Measurements from ENCODE around the gene IL24. TPM values are rescaled to one million over a fixed set of nuclear protein-coding genes. Genes with fewer than 3 reads are reported as not detected.

IL24 gene
- total and polyA plus RNA-seq, 2 donors: 0.09 to 0.50 TPM

- H3K4me1 ChIP-seq (ENCODE audit: control insufficient read depth in 2 of 2, insufficient read depth in 2 of 2, low read length in 2 of 2): peaks cover 20 to 30% of the 10 kb centered on the region in 2 donors
- peaks cover 2 to 18% of the 10 kb centered on the region in 2 donors for H3K27me3 ChIP-seq (ENCODE audit: control insufficient read depth in 2 of 2, insufficient read depth in 1 of 2, low read length in 1 of 2)
- peaks cover 27 to 42% of the 10 kb centered on the region in 2 donors for H3K36me3 ChIP-seq (ENCODE audit: control insufficient read depth in 2 of 2, insufficient read depth in 2 of 2, low read length in 1 of 2)
- H3K9me3 ChIP-seq (ENCODE audit: control insufficient read depth in 2 of 2, insufficient read depth in 1 of 2, low read length in 1 of 2): no peaks in the 10 kb centered on the region
- H3K4me3 ChIP-seq (ENCODE audit: low read length in 2 of 2): no peak overlapping the region
- DNase-seq (ENCODE audit: low read depth in 6 of 9, low spot score in 9 of 9): no peak
- no peak overlapping the region for H3K27ac ChIP-seq (ENCODE audit: low read depth in 1 of 2, low read length in 1 of 2)
- WGBS: 94% methylated on average over 12 of the region's 12 CpGs
Observed at GRCh38 chr1:206913766-206914537, 16.7 kb downstream of the IL24 start.

- H3K4me3 ChIP-seq (ENCODE audit: low read length in 2 of 2): no peak overlapping the region
- H3K36me3 ChIP-seq (ENCODE audit: control insufficient read depth in 2 of 2, insufficient read depth in 2 of 2, low read length in 1 of 2): peaks cover 27 to 42% of the 10 kb centered on the region in 2 donors
- no peaks in the 10 kb centered on the region for H3K9me3 ChIP-seq (ENCODE audit: control insufficient read depth in 2 of 2, insufficient read depth in 1 of 2, low read length in 1 of 2)
- peaks cover 0 to 6% of the 10 kb centered on the region in 2 donors for H3K27me3 ChIP-seq (ENCODE audit: control insufficient read depth in 2 of 2, insufficient read depth in 1 of 2, low read length in 1 of 2)
- 95% methylated on average over 15 of the region's 15 CpGs for WGBS
- peaks cover 12 to 30% of the 10 kb centered on the region in 2 donors for H3K4me1 ChIP-seq (ENCODE audit: control insufficient read depth in 2 of 2, insufficient read depth in 2 of 2, low read length in 2 of 2)
- no peak overlapping the region for H3K27ac ChIP-seq (ENCODE audit: low read depth in 1 of 2, low read length in 1 of 2)
- DNase-seq (ENCODE audit: low read depth in 6 of 9, low spot score in 9 of 9): no peak
Observed at GRCh38 chr1:206915030-206915735, 17.9 kb downstream of the IL24 start.

GRCh38 chr1:206916000-206916709 is 18.9 kb downstream of the IL24 start:
- no peaks in the 10 kb centered on the region for H3K9me3 ChIP-seq (ENCODE audit: control insufficient read depth in 2 of 2, insufficient read depth in 1 of 2, low read length in 1 of 2)
- H3K27ac ChIP-seq (ENCODE audit: low read depth in 1 of 2, low read length in 1 of 2): peak overlapping the region in 1 of 2 donors; percentile 37
- H3K4me1 ChIP-seq (ENCODE audit: control insufficient read depth in 2 of 2, insufficient read depth in 2 of 2, low read length in 2 of 2): peaks cover 14 to 35% of the 10 kb centered on the region in 2 donors
- no peak for DNase-seq (ENCODE audit: low read depth in 6 of 9, low spot score in 9 of 9)
- H3K27me3 ChIP-seq (ENCODE audit: control insufficient read depth in 2 of 2, insufficient read depth in 1 of 2, low read length in 1 of 2): peaks cover 0 to 2% of the 10 kb centered on the region in 2 donors
- 95% methylated on average over 8 of the region's 8 CpGs for WGBS
- H3K4me3 ChIP-seq (ENCODE audit: low read length in 2 of 2): no peak overlapping the region
- H3K36me3 ChIP-seq (ENCODE audit: control insufficient read depth in 2 of 2, insufficient read depth in 2 of 2, low read length in 1 of 2): peaks cover 27 to 34% of the 10 kb centered on the region in 2 donors

GRCh38 chr1:206918076-206918475 is 20.8 kb downstream of the IL24 start:
- peak overlapping the region in 1 of 2 donors; percentile 60 for H3K4me3 ChIP-seq (ENCODE audit: low read length in 2 of 2)
- 72% methylated on average over 3 of the region's 3 CpGs for whole genome bisulfite sequencing
- peaks cover 18% of the 10 kb centered on the region in 2 donors for H3K36me3 ChIP-seq (ENCODE audit: control insufficient read depth in 2 of 2, insufficient read depth in 2 of 2, low read length in 1 of 2)
- peaks cover 26 to 48% of the 10 kb centered on the region in 2 donors for H3K4me1 ChIP-seq (ENCODE audit: control insufficient read depth in 2 of 2, insufficient read depth in 2 of 2, low read length in 2 of 2)
- H3K27ac ChIP-seq (ENCODE audit: low read depth in 1 of 2, low read length in 1 of 2): no peak overlapping the region
- H3K9me3 ChIP-seq (ENCODE audit: control insufficient read depth in 2 of 2, insufficient read depth in 1 of 2, low read length in 1 of 2): no peaks in the 10 kb centered on the region
- no peak for DNase-seq (ENCODE audit: low read depth in 6 of 9, low spot score in 9 of 9)
- H3K27me3 ChIP-seq (ENCODE audit: control insufficient read depth in 2 of 2, insufficient read depth in 1 of 2, low read length in 1 of 2): no peaks in the 10 kb centered on the region

- peaks cover 0 to 7% of the 10 kb centered on the region in 2 donors for H3K9me3 ChIP-seq (ENCODE audit: control insufficient read depth in 2 of 2, insufficient read depth in 1 of 2, low read length in 1 of 2)
- peak within 1 kb of the TSS; percentile 99 for H3K27ac ChIP-seq (ENCODE audit: low read depth in 1 of 2, low read length in 1 of 2)
- peaks cover 0 to 3% of the 10 kb centered on the region in 2 donors for H3K36me3 ChIP-seq (ENCODE audit: control insufficient read depth in 2 of 2, insufficient read depth in 2 of 2, low read length in 1 of 2)
- WGBS: 2% methylated on average over 7 of the region's 7 CpGs
- no peaks in the 10 kb centered on the region for H3K27me3 ChIP-seq (ENCODE audit: control insufficient read depth in 2 of 2, insufficient read depth in 1 of 2, low read length in 1 of 2)
- peak in 8 of 9 donors; percentile 69 to 93 (median 81) for DNase-seq (ENCODE audit: low read depth in 6 of 9, low spot score in 9 of 9)
- peaks cover 41 to 74% of the 10 kb centered on the region in 2 donors for H3K4me1 ChIP-seq (ENCODE audit: control insufficient read depth in 2 of 2, insufficient read depth in 2 of 2, low read length in 2 of 2)
- H3K4me3 ChIP-seq (ENCODE audit: low read length in 2 of 2): peak within 1 kb of the TSS; percentile 60 to 61
Observed at GRCh38 chr1:206921772-206922265, 24.6 kb downstream of the IL24 start, which contains the start of gene FCMR. Gene FCMR (minus strand): TSS chr1:206921941. CDS start chr1:206921854, 87 bp downstream.

GRCh38 chr1:206922524-206922923 is 25.3 kb downstream of the IL24 start:
- Histone ChIP-seq H3K36me3 (ENCODE audit: control insufficient read depth in 2 of 2, insufficient read depth in 2 of 2, low read length in 1 of 2) (no peaks in the 10 kb centered on the region), H3K27ac (ENCODE audit: low read depth in 1 of 2, low read length in 1 of 2) (peak overlapping the region; percentile 99), H3K4me1 (ENCODE audit: control insufficient read depth in 2 of 2, insufficient read depth in 2 of 2, low read length in 2 of 2) (peaks cover 41 to 73% of the 10 kb centered on the region in 2 donors), H3K9me3 (ENCODE audit: control insufficient read depth in 2 of 2, insufficient read depth in 1 of 2, low read length in 1 of 2) (peaks cover 0 to 7% of the 10 kb centered on the region in 2 donors), H3K27me3 (ENCODE audit: control insufficient read depth in 2 of 2, insufficient read depth in 1 of 2, low read length in 1 of 2) (no peaks in the 10 kb centered on the region), H3K4me3 (ENCODE audit: low read length in 2 of 2) (peak overlapping the region; percentile 60 to 61)
- WGBS: 39% methylated on average over 1 of the region's 1 CpG
- peak in 1 of 9 donors; percentile 30 for DNase-seq (ENCODE audit: low read depth in 6 of 9, low spot score in 9 of 9)

GRCh38 chr1:206923009-206923960 is 26.0 kb downstream of the IL24 start:
- no peaks in the 10 kb centered on the region for H3K36me3 ChIP-seq (ENCODE audit: control insufficient read depth in 2 of 2, insufficient read depth in 2 of 2, low read length in 1 of 2)
- no peaks in the 10 kb centered on the region for H3K27me3 ChIP-seq (ENCODE audit: control insufficient read depth in 2 of 2, insufficient read depth in 1 of 2, low read length in 1 of 2)
- peaks cover 38 to 65% of the 10 kb centered on the region in 2 donors for H3K4me1 ChIP-seq (ENCODE audit: control insufficient read depth in 2 of 2, insufficient read depth in 2 of 2, low read length in 2 of 2)
- peak overlapping the region; percentile 60 to 61 for H3K4me3 ChIP-seq (ENCODE audit: low read length in 2 of 2)
- WGBS: 34% methylated on average over 12 of the region's 12 CpGs
- peak overlapping the region; percentile 99 for H3K27ac ChIP-seq (ENCODE audit: low read depth in 1 of 2, low read length in 1 of 2)
- peaks cover 0 to 7% of the 10 kb centered on the region in 2 donors for H3K9me3 ChIP-seq (ENCODE audit: control insufficient read depth in 2 of 2, insufficient read depth in 1 of 2, low read length in 1 of 2)
- DNase-seq (ENCODE audit: low read depth in 6 of 9, low spot score in 9 of 9): peak; percentile 75 to 97 (median 89)
